Tibial nerve (tissue), 3 donors: ENCODE data around the gene USP7.

Experiments used
- POLR2A ChIP-seq, 2 donors: fragments of 450-650 bp; IDR thresholded peaks; one replicate each; pipeline ENCODE4 v1.6.1; 2017; ENCODE audit warnings: antibody characterized with exemption in 2 of 2, mild to moderate bottlenecking in 2 of 2, moderate library complexity in 2 of 2
- TF ChIP-seq, protein P1 (sequence below), 5 experiments: fragments of 200-600 bp in 3 of 5; fragments of 450-650 bp in 2 of 5; sonication (generic) in 3 of 5; IDR thresholded peaks; one replicate each; pipeline ENCODE4 v1.5.1; 2016 to 2019; ENCODE audit warnings: antibody characterized with exemption in 5 of 5, mild to moderate bottlenecking in 3 of 5, moderate library complexity in 2 of 5

- TF ChIP-seq, protein P1, sequence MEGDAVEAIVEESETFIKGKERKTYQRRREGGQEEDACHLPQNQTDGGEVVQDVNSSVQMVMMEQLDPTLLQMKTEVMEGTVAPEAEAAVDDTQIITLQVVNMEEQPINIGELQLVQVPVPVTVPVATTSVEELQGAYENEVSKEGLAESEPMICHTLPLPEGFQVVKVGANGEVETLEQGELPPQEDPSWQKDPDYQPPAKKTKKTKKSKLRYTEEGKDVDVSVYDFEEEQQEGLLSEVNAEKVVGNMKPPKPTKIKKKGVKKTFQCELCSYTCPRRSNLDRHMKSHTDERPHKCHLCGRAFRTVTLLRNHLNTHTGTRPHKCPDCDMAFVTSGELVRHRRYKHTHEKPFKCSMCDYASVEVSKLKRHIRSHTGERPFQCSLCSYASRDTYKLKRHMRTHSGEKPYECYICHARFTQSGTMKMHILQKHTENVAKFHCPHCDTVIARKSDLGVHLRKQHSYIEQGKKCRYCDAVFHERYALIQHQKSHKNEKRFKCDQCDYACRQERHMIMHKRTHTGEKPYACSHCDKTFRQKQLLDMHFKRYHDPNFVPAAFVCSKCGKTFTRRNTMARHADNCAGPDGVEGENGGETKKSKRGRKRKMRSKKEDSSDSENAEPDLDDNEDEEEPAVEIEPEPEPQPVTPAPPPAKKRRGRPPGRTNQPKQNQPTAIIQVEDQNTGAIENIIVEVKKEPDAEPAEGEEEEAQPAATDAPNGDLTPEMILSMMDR (IDR thresholded peaks at IDR 0.05): no peak
- TF ChIP-seq POLR2A (IDR thresholded peaks at IDR 0.05): no peak
Measured at GRCh38 chr16:8887431-8887765, 76.3 kb downstream of the USP7 start.
